Fibroblast of skin of right biceps (primary cell): Measurements from ENCODE around the gene XDH.

ENCODE experiments used
- DNase-seq: peaks from one replicate; pipeline ENCODE4 v3.0.0-alpha.2; 2013

The XDH gene

GRCh38 chr2:31327505-31327904 lies 87.0 kb downstream of the XDH start:
- DNase-seq, result no peak

- no peak for DNase-seq
Measured at GRCh38 chr2:31324016-31324633, 90.4 kb downstream of the XDH start.

- DNase-seq, result peak; percentile 66
Measured at GRCh38 chr2:31322371-31322770, 92.2 kb downstream of the XDH start.

GRCh38 chr2:31319406-31320175 lies 95.0 kb downstream of the XDH start:
- peak; percentile 46 for DNase-seq

- peak; percentile 90 for DNase-seq
Measured at GRCh38 chr2:31318361-31319336, 95.9 kb downstream of the XDH start.

GRCh38 chr2:31317396-31317795 lies 97.1 kb downstream of the XDH start:
- DNase-seq, result no peak

- DNase-seq, result peak; percentile 72
Measured at GRCh38 chr2:31314761-31315160, 99.8 kb downstream of the XDH start.

- peak; percentile 77 for DNase-seq
Measured at GRCh38 chr2:31312898-31313297, 101.6 kb downstream of the XDH start.

GRCh38 chr2:31304816-31305215 lies 109.7 kb downstream of the XDH start:
- no peak for DNase-seq

- DNase-seq, result no peak
Measured at GRCh38 chr2:31302940-31303563, 111.5 kb downstream of the XDH start.

- no peak for DNase-seq
Measured at GRCh38 chr2:31300309-31300708, 114.2 kb downstream of the XDH start.

GRCh38 chr2:31299547-31299946 lies 115.0 kb downstream of the XDH start:
- DNase-seq, result no peak

- peak; percentile 88 for DNase-seq
Measured at GRCh38 chr2:31297751-31298150, 116.8 kb downstream of the XDH start.

GRCh38 chr2:31296641-31297287 lies 117.8 kb downstream of the XDH start:
- DNase-seq, result peak; percentile 78

- DNase-seq, result no peak
Measured at GRCh38 chr2:31294196-31294595, 120.3 kb downstream of the XDH start.

GRCh38 chr2:31287654-31288053 lies 126.9 kb downstream of the XDH start:
- peak; percentile 83 for DNase-seq

GRCh38 chr2:31286961-31287550 lies 127.5 kb downstream of the XDH start:
- peak; percentile 88 for DNase-seq

- DNase-seq, result no peak
Measured at GRCh38 chr2:31286230-31286629, 128.3 kb downstream of the XDH start.
